Endodermal cell (in vitro differentiated cells): Measurements from ENCODE around the gene NPAS3. TPM values are rescaled to one million over a fixed set of nuclear protein-coding genes. Genes with fewer than 3 reads are reported as not detected.

Experiments used
- DNase-seq: peaks from one replicate; pipeline ENCODE4 v3.0.0-alpha.2; 2017
- H3K27ac ChIP-seq: 2 replicates; pipeline ENCODE4 v1.5.1; 2013; ENCODE audit warnings: mild to moderate bottlenecking, low read depth, low read length, moderate library complexity
- H3K27me3 ChIP-seq: 2 replicates; pipeline ENCODE4 v1.6.1; 2013; ENCODE audit warnings: mild to moderate bottlenecking, low read length, moderate library complexity; ENCODE audit not compliant: insufficient read depth, control insufficient read depth, poor library complexity, severe bottlenecking
- H3K36me3 ChIP-seq: 2 replicates; pipeline ENCODE4 v1.7.0; 2013; ENCODE audit warnings: mild to moderate bottlenecking, low read length, moderate library complexity; ENCODE audit not compliant: control insufficient read depth, insufficient read depth
- H3K4me1 ChIP-seq: one replicate; pipeline ENCODE4 v1.7.0; 2013; ENCODE audit warnings: low read length; ENCODE audit not compliant: control insufficient read depth, insufficient read depth
- H3K4me3 ChIP-seq: 2 replicates; pipeline ENCODE4 v1.5.1; 2013; ENCODE audit warnings: mild to moderate bottlenecking, low read length, moderate library complexity
- H3K9ac ChIP-seq: 2 replicates; pipeline ENCODE4 v1.6.1; 2013; ENCODE audit warnings: mild to moderate bottlenecking, low read length, moderate library complexity; ENCODE audit not compliant: poor library complexity, severe bottlenecking; ENCODE audit errors: extremely low read depth
- H3K9me3 ChIP-seq: 2 replicates; pipeline ENCODE4 v1.6.1; 2013; ENCODE audit warnings: mild to moderate bottlenecking, low read length, moderate library complexity; ENCODE audit not compliant: control insufficient read depth
- H3K27ac Mint-ChIP-seq: 2 replicates; pipeline ENCODE4 v1.8.0; 2020; ENCODE audit warnings: mixed read lengths
- H3K27me3 Mint-ChIP-seq: 2 replicates; pipeline ENCODE4 v1.8.0; 2021; ENCODE audit warnings: mild to moderate bottlenecking, mixed read lengths; ENCODE audit not compliant: insufficient read depth
- H3K36me3 Mint-ChIP-seq: 2 replicates; pipeline ENCODE4 v1.8.0; 2020; ENCODE audit warnings: low read depth, mixed read lengths
- H3K4me1 Mint-ChIP-seq: 2 replicates; pipeline ENCODE4 v1.8.0; 2020; ENCODE audit warnings: mixed read lengths
- H3K4me3 Mint-ChIP-seq: 2 replicates; pipeline ENCODE4 v1.8.0; 2020; ENCODE audit warnings: mild to moderate bottlenecking, moderate library complexity, mixed read lengths
- H3K9me3 Mint-ChIP-seq: 2 replicates; pipeline ENCODE4 v1.8.0; 2020; ENCODE audit warnings: mild to moderate bottlenecking, mixed read lengths
- CTCF ChIP-seq: fragments of 200-600 bp; sonication (generic); conservative IDR thresholded peaks from 2 replicates; pipeline ENCODE4 v1.5.0; 2021; ENCODE audit warnings: antibody characterized with exemption, mild to moderate bottlenecking
- WGBS, 2 experiments: methylation state at CpG; one replicate each; pipeline versions ENCODE4 v1.1.5 to v1.1.7; 2013; ENCODE audit warnings: missing lambda C conversion rate in 2 of 2, mixed read lengths in 1 of 2; ENCODE audit not compliant: insufficient coverage in 1 of 2, insufficient read length in 1 of 2; 5-methylcytosine and 5-hydroxymethylcytosine counted together
- total RNA-seq, 2 donors: library from RNA; stranded (reverse); fragmentation: NEBNext Ultra II Directional in 1 of 2; extraction: Animal tissue kit (Norgen Biotek cat#: 25700) in 1 of 2; gene quantifications; 2 replicates in 1 of 2; 3 replicates in 1 of 2; pipeline ENCODE4 v1.2.1, GENCODE V29; 2021

The NPAS3 gene
- total RNA-seq, 2 donors from 2014 or later, result 1.4 to 1.6 TPM

GRCh38 chr14:33444136-33444535 is 505.5 kb downstream of the NPAS3 start:
- Mint-ChIP-seq H3K4me1 (peaks cover 9% of the 10 kb centered on the region), H3K36me3 (no peaks in the 10 kb centered on the region), H3K27ac (no peak overlapping the region), H3K4me3 (no peak overlapping the region), H3K9me3 (no peaks in the 10 kb centered on the region), H3K27me3 (no peaks in the 10 kb centered on the region)
- H3K9ac ChIP-seq, result no peak overlapping the region
- TF ChIP-seq CTCF, result no peak
- no peak overlapping the region for H3K4me3 ChIP-seq
- no peak for DNase-seq
- H3K4me1 ChIP-seq, result no peaks in the 10 kb centered on the region
- peaks cover 11% of the 10 kb centered on the region for H3K27me3 ChIP-seq
- H3K36me3 ChIP-seq, result no peaks in the 10 kb centered on the region
- H3K9me3 ChIP-seq, result no peaks in the 10 kb centered on the region
- no peak overlapping the region for H3K27ac ChIP-seq
- WGBS, 2 experiments, result 50 to 58% methylated on average over 2 to 3 of the region's 3 CpGs

- no peak overlapping the region for H3K9ac ChIP-seq
- H3K27me3 ChIP-seq, result peaks cover 49% of the 10 kb centered on the region
- peaks cover 16% of the 10 kb centered on the region for H3K4me1 Mint-ChIP-seq
- H3K4me3 Mint-ChIP-seq, result no peak overlapping the region
- H3K4me1 ChIP-seq, result peaks cover 6% of the 10 kb centered on the region
- no peaks in the 10 kb centered on the region for H3K9me3 Mint-ChIP-seq
- 87 to 100% methylated on average over 1 to 2 of the region's 2 CpGs for WGBS, 2 experiments
- H3K36me3 ChIP-seq, result no peaks in the 10 kb centered on the region
- no peak for TF ChIP-seq CTCF
- H3K27me3 Mint-ChIP-seq, result peaks cover 10% of the 10 kb centered on the region
- H3K27ac Mint-ChIP-seq, result no peak overlapping the region
- H3K36me3 Mint-ChIP-seq, result no peaks in the 10 kb centered on the region
- H3K27ac ChIP-seq, result no peak overlapping the region
- no peak for DNase-seq
- no peak overlapping the region for H3K4me3 ChIP-seq
- H3K9me3 ChIP-seq, result no peaks in the 10 kb centered on the region
These were observed 510.6 kb downstream of the NPAS3 start for GRCh38 chr14:33449268-33449667.

GRCh38 chr14:33449703-33450395 is 511.2 kb downstream of the NPAS3 start:
- H3K4me1 Mint-ChIP-seq, result peaks cover 22% of the 10 kb centered on the region
- H3K27ac ChIP-seq, result no peak overlapping the region
- no peaks in the 10 kb centered on the region for H3K9me3 Mint-ChIP-seq
- TF ChIP-seq CTCF, result no peak
- WGBS, 2 experiments, result 96% methylated on average over 10 to 11 of the region's 11 CpGs
- H3K36me3 ChIP-seq, result no peaks in the 10 kb centered on the region
- no peak for DNase-seq
- H3K4me3 Mint-ChIP-seq, result no peak overlapping the region
- H3K4me3 ChIP-seq, result no peak overlapping the region
- peaks cover 6% of the 10 kb centered on the region for H3K4me1 ChIP-seq
- H3K27ac Mint-ChIP-seq, result no peak overlapping the region
- H3K9me3 ChIP-seq, result no peaks in the 10 kb centered on the region
- no peaks in the 10 kb centered on the region for H3K36me3 Mint-ChIP-seq
- peaks cover 55% of the 10 kb centered on the region for H3K27me3 ChIP-seq
- H3K9ac ChIP-seq, result no peak overlapping the region
- H3K27me3 Mint-ChIP-seq, result peaks cover 12% of the 10 kb centered on the region
